GM18508 (cell line): Measurements from ENCODE around the gene COL6A5.

Source experiments
- ATAC-seq: cut with Tn5 transposase; IDR thresholded peaks from one replicate; pipeline ENCODE4 v1.9.1; 2021; ENCODE audit warnings: moderate number of reproducible peaks; ENCODE audit not compliant: insufficient read depth, unreplicated experiment

The COL6A5 gene

DNA sequence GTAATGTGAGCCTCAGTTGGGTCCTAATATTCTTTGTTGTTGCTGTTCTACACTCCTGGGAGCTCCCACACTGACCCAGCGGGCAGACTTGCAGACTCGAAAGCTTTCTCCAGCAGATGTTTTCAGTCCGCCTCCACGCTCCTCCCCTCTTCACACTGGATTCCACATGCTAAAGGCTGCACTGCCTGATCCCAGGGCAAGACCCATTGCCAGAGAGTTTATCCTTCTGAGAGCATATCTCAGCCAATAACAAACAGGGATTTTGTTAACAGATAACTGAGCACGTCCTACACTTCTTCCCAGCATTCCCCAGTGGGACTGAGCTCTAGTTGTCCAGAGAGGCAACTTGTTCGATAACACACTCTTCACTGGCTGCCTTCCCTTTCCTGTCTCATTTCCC, 163.5 kb downstream of the COL6A5 start:
- no peak for ATAC-seq

DNA sequence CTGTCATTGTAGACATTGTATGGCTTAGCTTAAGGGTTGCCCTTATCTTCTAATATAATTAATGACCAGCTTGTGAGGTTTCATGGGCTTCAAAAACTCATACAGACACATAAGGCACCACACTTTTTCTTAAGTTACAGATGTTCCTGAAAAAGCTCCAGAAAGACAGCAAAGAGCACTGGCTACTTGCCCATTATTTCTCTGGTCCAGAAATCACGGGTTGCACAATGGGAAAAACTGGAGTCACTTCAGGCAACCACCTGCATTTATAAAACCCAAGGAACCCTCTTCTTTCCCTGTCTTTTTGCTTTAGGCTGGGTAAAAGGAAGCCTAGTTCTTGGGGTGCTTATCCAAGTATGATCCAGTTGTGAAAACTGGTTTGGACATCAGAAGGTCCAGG, 169.2 kb downstream of the COL6A5 start:
- ATAC-seq = no peak

- no peak for ATAC-seq
Measured at GRCh38 chr3:130515755-130516154, 170.3 kb downstream of the COL6A5 start.

DNA sequence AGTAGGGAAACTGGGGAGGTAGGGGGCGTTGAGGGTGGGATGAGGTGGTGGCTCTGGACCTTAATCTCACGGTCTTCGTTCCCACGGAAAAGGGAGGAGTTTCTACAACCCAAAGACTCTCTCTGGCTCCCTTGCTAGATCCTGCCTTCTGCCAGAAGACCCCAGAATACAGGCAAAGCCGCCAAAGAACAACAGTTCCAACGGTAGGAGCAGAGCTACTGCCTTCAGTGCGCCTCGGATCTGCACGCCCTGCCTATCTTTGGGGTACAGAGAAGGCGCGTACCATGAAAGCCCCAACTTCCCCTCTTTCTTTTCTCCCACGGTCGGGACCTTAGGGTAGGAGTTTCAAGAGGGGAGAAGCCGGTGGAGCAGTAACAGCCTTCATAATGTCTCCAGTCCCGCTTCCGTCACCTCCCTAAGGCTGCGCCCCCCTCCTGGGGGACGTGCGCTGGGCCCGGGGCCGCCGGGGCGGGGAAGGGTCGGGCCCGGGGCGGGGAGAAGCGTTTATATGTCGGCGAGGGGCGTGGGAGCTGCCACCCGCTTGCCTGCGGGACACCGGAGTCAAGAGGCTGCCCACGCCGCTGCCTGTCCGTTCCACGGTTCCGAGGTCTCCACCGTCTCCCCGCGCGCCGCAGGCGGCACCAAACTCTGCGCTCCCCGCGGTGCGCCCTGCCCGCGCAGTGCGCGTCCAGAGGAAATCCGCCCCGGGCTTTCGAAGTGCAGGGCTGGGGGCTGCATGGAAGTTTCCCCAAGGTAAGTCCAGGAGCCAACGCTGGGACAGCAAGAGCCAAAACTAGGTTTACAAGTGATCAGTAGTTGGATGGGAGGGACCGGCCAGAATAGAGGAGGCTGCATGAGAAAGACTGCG, 171.4 kb downstream of the COL6A5 start, which contains the start of gene COL6A6:
Gene COL6A6 (plus strand): TSS at position 533 of the 868 bp plus-strand sequence. CDS start 43,188 bp downstream, outside the sequence.
- ATAC-seq = no peak

GRCh38 chr3:130517602-130518001, 172.1 kb downstream of the COL6A5 start:
- no peak for ATAC-seq

- no peak for ATAC-seq
Measured at GRCh38 chr3:130519754-130520153, 174.3 kb downstream of the COL6A5 start.

- no peak for ATAC-seq
Measured at GRCh38 chr3:130522399-130522798, 176.9 kb downstream of the COL6A5 start.

DNA sequence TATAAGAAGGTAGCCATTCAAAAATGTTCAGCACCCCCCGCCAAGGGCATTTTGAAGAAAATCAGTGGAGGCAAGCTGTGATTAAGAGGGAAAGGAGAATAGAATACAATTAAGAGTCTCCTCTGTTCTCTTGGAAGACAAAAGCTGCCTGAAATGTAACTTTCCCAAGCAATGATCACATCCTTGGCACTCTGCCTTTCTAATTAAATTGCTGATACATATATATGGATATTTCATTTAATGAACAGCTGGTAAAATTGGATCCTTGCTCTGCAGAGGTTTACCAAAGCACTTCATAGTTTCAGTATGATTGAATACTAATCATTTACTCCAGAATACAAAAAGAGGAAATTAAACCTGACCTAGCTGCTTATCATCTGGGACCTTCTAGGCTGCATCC, 182.0 kb downstream of the COL6A5 start:
- ATAC-seq = no peak

GRCh38 chr3:130528120-130528519, 182.6 kb downstream of the COL6A5 start:
- ATAC-seq = no peak

DNA sequence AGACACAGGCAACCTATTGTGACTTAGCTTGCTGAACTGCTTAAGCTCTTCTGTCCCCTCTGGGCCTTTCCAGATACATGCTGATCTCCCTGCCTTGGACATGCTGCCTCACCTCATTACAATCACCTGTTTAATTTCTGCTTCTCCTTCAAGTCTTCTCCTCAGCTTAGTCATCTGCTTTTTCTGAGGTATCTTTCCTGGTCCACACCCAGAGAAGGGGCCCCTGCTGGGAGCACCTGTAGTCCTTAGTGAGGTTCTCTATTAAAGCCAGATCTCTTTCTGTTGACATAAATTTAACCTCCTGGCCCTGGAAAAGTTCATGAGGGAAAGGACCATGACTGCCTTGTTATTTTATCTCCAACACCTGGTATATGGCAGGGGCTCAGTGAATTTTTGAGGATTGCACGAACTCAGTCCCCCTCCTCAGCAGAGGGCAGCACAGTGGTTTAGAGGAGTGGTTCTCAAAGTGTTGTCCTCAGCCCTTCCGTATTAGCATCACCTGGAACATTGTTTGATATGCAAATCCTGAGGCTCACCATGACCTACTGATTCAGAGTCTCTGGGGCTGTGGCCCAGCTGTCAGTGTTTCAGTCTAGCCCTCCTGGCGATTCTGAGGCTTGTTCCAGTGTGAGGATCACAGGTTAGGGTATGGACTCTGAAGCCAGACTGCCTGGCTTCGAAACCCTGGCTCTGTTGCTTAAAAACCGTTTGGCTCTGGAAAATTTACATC, 184.2 kb downstream of the COL6A5 start:
- ATAC-seq = no peak

DNA sequence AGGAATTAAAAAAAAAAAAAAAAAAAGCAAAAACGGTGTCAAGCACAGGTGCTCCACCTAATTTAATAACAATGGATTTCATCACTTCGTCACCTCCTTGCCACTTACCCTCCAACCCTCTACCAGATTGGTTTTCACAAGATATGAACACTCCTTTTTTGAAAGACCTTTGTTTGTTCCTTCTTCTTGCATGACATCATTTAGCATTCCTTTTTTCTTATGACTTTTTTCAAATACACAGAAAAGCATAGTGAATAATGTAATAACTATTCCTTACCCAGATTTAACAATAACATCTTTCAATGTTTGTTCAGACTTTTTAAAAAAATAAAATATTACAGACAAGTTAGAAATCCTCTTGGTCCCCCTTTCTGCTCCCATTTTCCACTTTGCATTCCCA, 187.8 kb downstream of the COL6A5 start:
- ATAC-seq = no peak
